IMR-90 (cell line): Measurements from ENCODE around the gene GPRIN3. TPM values are rescaled to one million over a fixed set of nuclear protein-coding genes. Genes with fewer than 3 reads are reported as not detected.

Source experiments
- ATAC-seq: fragments of 200-7000 bp; cut with Tn5 transposase; 2 replicates; pipeline ENCODE4 v1.9.1; 2020; ENCODE audit warnings: low read depth, mild to moderate bottlenecking, moderate library complexity
- BruUV-seq: library from RNA; stranded (reverse); fragments of 400-500 nt; replicated peaks from 2 replicates; lab custom pipeline; 2021; lab: Mats Ljungman, UMichigan
- CTCF ChIA-PET: fragments of 300-600 bp; formaldehyde crosslinking; extraction: SDS; loops from one replicate; lab custom pipeline; 2021; ENCODE audit warnings: antibody characterized with exemption; lab: Yijun Ruan, JAX
- POLR2A ChIA-PET: fragments of 300-600 bp; sonication (Branson Sonifier 250); formaldehyde crosslinking; loops from one replicate; lab custom pipeline; 2022; ENCODE audit warnings: antibody characterized with exemption; ENCODE audit not compliant: unreplicated experiment; lab: Charles Lee
- DNase-seq: peaks from one replicate; pipeline ENCODE4 v3.0.0; 2013
- H2AFZ ChIP-seq: replicated peaks from 2 replicates; pipeline ENCODE3; 2013; ENCODE audit warnings: low read length, mild to moderate bottlenecking; ENCODE audit not compliant: poor library complexity
- H2AK5ac ChIP-seq: 2 replicates; pipeline ENCODE4 v1.6.1; 2013; ENCODE audit warnings: low read depth, low read length, inconsistent platforms
- H2AK9ac ChIP-seq: replicated peaks from 2 replicates; pipeline ENCODE3; 2013; ENCODE audit warnings: mild to moderate bottlenecking, low read depth, low read length, moderate library complexity; ENCODE audit not compliant: poor library complexity
- H2BK120ac ChIP-seq: 2 replicates; pipeline ENCODE4 v1.6.1; 2013; ENCODE audit warnings: low read depth, low read length, inconsistent platforms
- H2BK15ac ChIP-seq: 3 replicates; pipeline ENCODE4 v1.6.1; 2013; ENCODE audit warnings: low read depth, low read length, inconsistent platforms
- H2BK20ac ChIP-seq: 2 replicates; pipeline ENCODE4 v1.6.1; 2013; ENCODE audit warnings: low read depth, mild to moderate bottlenecking, inconsistent platforms, low read length, moderate library complexity
- H2BK5ac ChIP-seq: 2 replicates; pipeline ENCODE4 v1.6.1; 2013; ENCODE audit warnings: mild to moderate bottlenecking, low read depth, low read length, inconsistent platforms; ENCODE audit not compliant: poor library complexity, severe bottlenecking
- H3K14ac ChIP-seq: replicated peaks from 2 replicates; pipeline ENCODE4 v1.6.1; 2013; ENCODE audit warnings: low read depth, low read length, inconsistent platforms
- H3K18ac ChIP-seq: 2 replicates; pipeline ENCODE4 v1.6.1; 2013; ENCODE audit warnings: low read depth, low read length, control low read depth
- H3K23ac ChIP-seq: 2 replicates; pipeline ENCODE4 v1.6.1; 2013; ENCODE audit warnings: low read depth, low read length, inconsistent platforms
- H3K27ac ChIP-seq: 2 replicates; pipeline ENCODE4 v1.5.1; 2013; ENCODE audit warnings: mild to moderate bottlenecking, control low read depth, low read length; ENCODE audit not compliant: insufficient read depth
- H3K27me3 ChIP-seq: 2 replicates; pipeline ENCODE4 v1.6.1; 2013; ENCODE audit warnings: low read length; ENCODE audit not compliant: control insufficient read depth, insufficient read depth
- H3K36me3 ChIP-seq: 2 replicates; pipeline ENCODE4 v1.6.1; 2013; ENCODE audit warnings: low read length, mixed read lengths; ENCODE audit not compliant: control insufficient read depth, insufficient read depth
- H3K4ac ChIP-seq: 2 replicates; pipeline ENCODE4 v1.6.1; 2013; ENCODE audit warnings: low read depth, low read length, inconsistent platforms
- H3K4me1 ChIP-seq: 2 replicates; pipeline ENCODE4 v1.6.1; 2013; ENCODE audit warnings: low read length, mixed read lengths; ENCODE audit not compliant: control insufficient read depth, insufficient read depth
- H3K4me2 ChIP-seq: 2 replicates; pipeline ENCODE4 v1.6.1; 2013; ENCODE audit warnings: low read depth, mild to moderate bottlenecking, control low read depth, low read length, moderate library complexity
- H3K4me3 ChIP-seq: 2 replicates; pipeline ENCODE4 v1.5.1; 2013; ENCODE audit warnings: low read depth, mild to moderate bottlenecking, control low read depth, low read length, moderate library complexity; ENCODE audit not compliant: insufficient read depth
- H3K56ac ChIP-seq: 2 replicates; pipeline ENCODE4 v1.6.1; 2013; ENCODE audit warnings: low read length, inconsistent platforms; ENCODE audit not compliant: insufficient read depth; ENCODE audit errors: extremely low read depth
- H3K79me1 ChIP-seq, 2 experiments: 2 replicates each; pipeline ENCODE4 v1.6.1; 2013; ENCODE audit warnings: low read length in 2 of 2, inconsistent platforms in 1 of 2, low read depth in 1 of 2
- H3K9ac ChIP-seq: 2 replicates; pipeline ENCODE4 v1.6.1; 2013; ENCODE audit warnings: low read depth, low read length, control low read depth
- H3K9me1 ChIP-seq: 2 replicates; pipeline ENCODE4 v1.6.1; 2013; ENCODE audit warnings: low read length, inconsistent platforms; ENCODE audit not compliant: insufficient read depth
- H3K9me3 ChIP-seq: 2 replicates; pipeline ENCODE4 v1.6.1; 2013; ENCODE audit warnings: low read length; ENCODE audit not compliant: control insufficient read depth, insufficient read depth
- H4K20me1 ChIP-seq: 2 replicates; pipeline ENCODE4 v1.6.1; 2013; ENCODE audit warnings: low read length, inconsistent platforms; ENCODE audit not compliant: insufficient read depth
- H4K5ac ChIP-seq: 2 replicates; pipeline ENCODE4 v1.6.1; 2013; ENCODE audit warnings: mild to moderate bottlenecking, low read depth, low read length, control low read depth
- H4K8ac ChIP-seq, 2 experiments: 2 replicates each; pipeline ENCODE4 v1.6.1; 2013; ENCODE audit warnings: low read depth in 2 of 2, low read length in 2 of 2, control low read depth in 1 of 2, inconsistent platforms in 1 of 2
- H4K91ac ChIP-seq: 2 replicates; pipeline ENCODE4 v1.6.1; 2013; ENCODE audit warnings: low read depth, low read length, inconsistent platforms; ENCODE audit not compliant: insufficient read depth
- BHLHE40 ChIP-seq: fragments of 150-350 bp; IDR thresholded peaks from 2 replicates; pipeline ENCODE4 v1.6.1; 2016; ENCODE audit warnings: mild to moderate bottlenecking, low read depth, low read length
- CEBPB ChIP-seq: IDR thresholded peaks from 2 replicates; pipeline ENCODE4 v1.6.1; 2012; ENCODE audit warnings: low read depth, low read length, improper control_type of control experiment
- CHD1 ChIP-seq: IDR thresholded peaks from 2 replicates; pipeline ENCODE4 v1.6.1; 2012; ENCODE audit warnings: low read depth, low read length, improper control_type of control experiment
- FOS ChIP-seq: fragments of 150-350 bp; IDR thresholded peaks from 2 replicates; pipeline ENCODE4 v1.6.1; 2016; ENCODE audit warnings: low read depth, low read length
- MAFK ChIP-seq: IDR thresholded peaks from 2 replicates; pipeline ENCODE4 v1.6.1; 2012; ENCODE audit warnings: low read depth, low read length, improper control_type of control experiment
- MAZ ChIP-seq: IDR thresholded peaks from 2 replicates; pipeline ENCODE4 v1.6.1; 2012; ENCODE audit warnings: low read depth, mild to moderate bottlenecking, low read length, improper control_type of control experiment, moderate library complexity, borderline replicate concordance
- MXI1 ChIP-seq: IDR thresholded peaks from 2 replicates; pipeline ENCODE4 v1.6.1; 2012; ENCODE audit warnings: low read depth, mild to moderate bottlenecking, low read length, moderate library complexity, borderline replicate concordance
- NFE2L2 ChIP-seq: fragments of 150-350 bp; IDR thresholded peaks from 2 replicates; pipeline ENCODE4 v1.6.1; 2016; ENCODE audit warnings: low read depth, mild to moderate bottlenecking, low read length
- POLR2A ChIP-seq: IDR thresholded peaks from 2 replicates; pipeline ENCODE4 v1.6.1; 2012; ENCODE audit warnings: mild to moderate bottlenecking, low read depth, low read length
- RAD21 ChIP-seq: IDR thresholded peaks from 2 replicates; pipeline ENCODE4 v1.6.1; 2012; ENCODE audit warnings: low read length, improper control_type of control experiment
- RCOR1 ChIP-seq: IDR thresholded peaks from 2 replicates; pipeline ENCODE4 v1.6.1; 2012; ENCODE audit warnings: mild to moderate bottlenecking, low read length, improper control_type of control experiment; ENCODE audit not compliant: insufficient replicate concordance
- RFX5 ChIP-seq: IDR thresholded peaks from 2 replicates; pipeline ENCODE4 v1.8.0; 2012; ENCODE audit warnings: low read depth, mild to moderate bottlenecking, low read length, moderate library complexity
- WGBS, 2 experiments: methylation state at CpG; one replicate each; pipeline versions ENCODE4 v1.1.5 to v1.1.7; 2013; ENCODE audit warnings: missing lambda C conversion rate in 2 of 2; ENCODE audit not compliant: insufficient read length in 1 of 2; ENCODE audit errors: extremely low coverage in 2 of 2; 5-methylcytosine and 5-hydroxymethylcytosine counted together
- dilution Hi-C: fragments of 300-500 bp; cut with HindIII; formaldehyde crosslinking; loops from one replicate; pipeline ENCODE4 v1.14.3; 2018; ENCODE audit warnings: low sequenced_read_pairs; ENCODE audit not compliant: unreplicated experiment
- in situ Hi-C: fragments of 300-500 bp; cut with MboI; formaldehyde crosslinking; loops from 3 replicates; pipeline ENCODE4 v1.14.3; 2019; ENCODE audit warnings: low sequenced_read_pairs, inconsistent platforms, mixed read lengths
- intact Hi-C: fragments of 100-400 bp; cut with micrococcal nuclease; formaldehyde crosslinking; loops from 2 replicates; pipeline ENCODE4 v1.10.0; 2022
- polyA plus RNA-seq, 3 experiments: library from polyadenylated mRNA; depleted of rRNA; stranded (reverse); fragments of >200 nt; gene quantifications; 2 replicates each; pipeline ENCODE4 v1.2.3, GENCODE V29; 2012; ENCODE audit warnings: low replicate concordance in 1 of 3
- total RNA-seq: library from RNA; depleted of rRNA; stranded (reverse); fragments of >200 nt; gene quantifications from 2 replicates; pipeline ENCODE4 v1.2.3, GENCODE V29; 2012
- TF ChIP-seq, protein P1 (sequence below): fragments of 150-350 bp; IDR thresholded peaks from 2 replicates; pipeline ENCODE4 v1.6.1; 2016; ENCODE audit warnings: low read depth, mild to moderate bottlenecking, low read length, moderate library complexity, borderline replicate concordance
- TF ChIP-seq, protein P2 (sequence below): conservative IDR thresholded peaks from 2 replicates; pipeline ENCODE4 v1.5.1; 2012; ENCODE audit warnings: mild to moderate bottlenecking, low read depth, low read length, improper control_type of control experiment
- TF ChIP-seq, protein P3 (sequence below): fragments of 150-350 bp; IDR thresholded peaks from 2 replicates; pipeline ENCODE4 v1.6.1; 2017; ENCODE audit warnings: mild to moderate bottlenecking, antibody characterized with exemption, low read length, low read depth

Gene GPRIN3
- total and polyA plus RNA-seq, 2 of the 4 experiments (the other 2 are of a cell fraction): under 0.01 TPM; not detected in 1

- H3K9me1 ChIP-seq: no peaks in the 10 kb centered on the region
- ATAC-seq (no peak), DNase-seq (no peak)
- H3K9me3 ChIP-seq: no peaks in the 10 kb centered on the region
- intact Hi-C loops: no loop called here
- H3K18ac ChIP-seq: no peak overlapping the region
- H2AFZ ChIP-seq: no peak overlapping the region
- H3K79me1 ChIP-seq: no peaks in the 10 kb centered on the region
- H3K27me3 ChIP-seq: peaks cover 2% of the 10 kb centered on the region; the same call in 1 of the 2 replicates
- no peak overlapping the region for H2AK5ac ChIP-seq
- no peak overlapping the region for H2BK20ac ChIP-seq
- H4K8ac ChIP-seq: no peak overlapping the region
- ChIA-PET POLR2A (no interaction called here), CTCF (no interaction called here)
- H2BK15ac ChIP-seq: no peak overlapping the region
- dilution Hi-C loops: no loop called here
- H3K14ac ChIP-seq: no peak overlapping the region
- in situ Hi-C loops: no loop called here
- no peak overlapping the region for H2AK9ac ChIP-seq
- H3K4me1 ChIP-seq: no peaks in the 10 kb centered on the region
- H3K4ac ChIP-seq: no peak overlapping the region
- no peak overlapping the region for H2BK5ac ChIP-seq
- no CpG with 5 or more reads among the region's 2 CpGs for WGBS, 2 experiments
- no peak overlapping the region for H3K9ac ChIP-seq
- TF ChIP-seq BHLHE40 (no peak), MAFK (no peak), RCOR1 (no peak), CHD1 (no peak), RAD21 (no peak), CEBPB (no peak), NFE2L2 (no peak), RFX5 (no peak), MXI1 (no peak), POLR2A (no peak), FOS (no peak), MAZ (no peak)
- TF ChIP-seq, protein P1, sequence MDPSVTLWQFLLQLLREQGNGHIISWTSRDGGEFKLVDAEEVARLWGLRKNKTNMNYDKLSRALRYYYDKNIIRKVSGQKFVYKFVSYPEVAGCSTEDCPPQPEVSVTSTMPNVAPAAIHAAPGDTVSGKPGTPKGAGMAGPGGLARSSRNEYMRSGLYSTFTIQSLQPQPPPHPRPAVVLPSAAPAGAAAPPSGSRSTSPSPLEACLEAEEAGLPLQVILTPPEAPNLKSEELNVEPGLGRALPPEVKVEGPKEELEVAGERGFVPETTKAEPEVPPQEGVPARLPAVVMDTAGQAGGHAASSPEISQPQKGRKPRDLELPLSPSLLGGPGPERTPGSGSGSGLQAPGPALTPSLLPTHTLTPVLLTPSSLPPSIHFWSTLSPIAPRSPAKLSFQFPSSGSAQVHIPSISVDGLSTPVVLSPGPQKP: no peak
- TF ChIP-seq, protein P2, sequence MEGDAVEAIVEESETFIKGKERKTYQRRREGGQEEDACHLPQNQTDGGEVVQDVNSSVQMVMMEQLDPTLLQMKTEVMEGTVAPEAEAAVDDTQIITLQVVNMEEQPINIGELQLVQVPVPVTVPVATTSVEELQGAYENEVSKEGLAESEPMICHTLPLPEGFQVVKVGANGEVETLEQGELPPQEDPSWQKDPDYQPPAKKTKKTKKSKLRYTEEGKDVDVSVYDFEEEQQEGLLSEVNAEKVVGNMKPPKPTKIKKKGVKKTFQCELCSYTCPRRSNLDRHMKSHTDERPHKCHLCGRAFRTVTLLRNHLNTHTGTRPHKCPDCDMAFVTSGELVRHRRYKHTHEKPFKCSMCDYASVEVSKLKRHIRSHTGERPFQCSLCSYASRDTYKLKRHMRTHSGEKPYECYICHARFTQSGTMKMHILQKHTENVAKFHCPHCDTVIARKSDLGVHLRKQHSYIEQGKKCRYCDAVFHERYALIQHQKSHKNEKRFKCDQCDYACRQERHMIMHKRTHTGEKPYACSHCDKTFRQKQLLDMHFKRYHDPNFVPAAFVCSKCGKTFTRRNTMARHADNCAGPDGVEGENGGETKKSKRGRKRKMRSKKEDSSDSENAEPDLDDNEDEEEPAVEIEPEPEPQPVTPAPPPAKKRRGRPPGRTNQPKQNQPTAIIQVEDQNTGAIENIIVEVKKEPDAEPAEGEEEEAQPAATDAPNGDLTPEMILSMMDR: no peak
- TF ChIP-seq, protein P3, sequence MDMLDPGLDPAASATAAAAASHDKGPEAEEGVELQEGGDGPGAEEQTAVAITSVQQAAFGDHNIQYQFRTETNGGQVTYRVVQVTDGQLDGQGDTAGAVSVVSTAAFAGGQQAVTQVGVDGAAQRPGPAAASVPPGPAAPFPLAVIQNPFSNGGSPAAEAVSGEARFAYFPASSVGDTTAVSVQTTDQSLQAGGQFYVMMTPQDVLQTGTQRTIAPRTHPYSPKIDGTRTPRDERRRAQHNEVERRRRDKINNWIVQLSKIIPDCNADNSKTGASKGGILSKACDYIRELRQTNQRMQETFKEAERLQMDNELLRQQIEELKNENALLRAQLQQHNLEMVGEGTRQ: no peak
- H3K27ac ChIP-seq: no peak overlapping the region
- H3K36me3 ChIP-seq: no peaks in the 10 kb centered on the region
- H4K5ac ChIP-seq: no peak overlapping the region
- no peak overlapping the region for H3K23ac ChIP-seq
- no peak overlapping the region for H3K4me2 ChIP-seq
- no TSS peak for BruUV-seq
- H4K20me1 ChIP-seq: no peaks in the 10 kb centered on the region
- no peak overlapping the region for H4K91ac ChIP-seq
- no peak overlapping the region for H3K56ac ChIP-seq
- H3K4me3 ChIP-seq: no peak overlapping the region
- no peak overlapping the region for H2BK120ac ChIP-seq
Observed at GRCh38 chr4:89288430-89288829, 19.2 kb downstream of the GPRIN3 start.
